ENCODE measurements around the gene PHOSPHO2. TPM values are rescaled to one million over a fixed set of nuclear protein-coding genes. Genes with fewer than 3 reads are reported as not detected.

PHOSPHO2 gene
- total and polyA plus RNA-seq, 10 of the 15 experiments (the other 5 are each of a cell fraction or from before 2014, with no cell fraction given): 2.7 to 7.6 (median 4.2) TPM

DNA sequence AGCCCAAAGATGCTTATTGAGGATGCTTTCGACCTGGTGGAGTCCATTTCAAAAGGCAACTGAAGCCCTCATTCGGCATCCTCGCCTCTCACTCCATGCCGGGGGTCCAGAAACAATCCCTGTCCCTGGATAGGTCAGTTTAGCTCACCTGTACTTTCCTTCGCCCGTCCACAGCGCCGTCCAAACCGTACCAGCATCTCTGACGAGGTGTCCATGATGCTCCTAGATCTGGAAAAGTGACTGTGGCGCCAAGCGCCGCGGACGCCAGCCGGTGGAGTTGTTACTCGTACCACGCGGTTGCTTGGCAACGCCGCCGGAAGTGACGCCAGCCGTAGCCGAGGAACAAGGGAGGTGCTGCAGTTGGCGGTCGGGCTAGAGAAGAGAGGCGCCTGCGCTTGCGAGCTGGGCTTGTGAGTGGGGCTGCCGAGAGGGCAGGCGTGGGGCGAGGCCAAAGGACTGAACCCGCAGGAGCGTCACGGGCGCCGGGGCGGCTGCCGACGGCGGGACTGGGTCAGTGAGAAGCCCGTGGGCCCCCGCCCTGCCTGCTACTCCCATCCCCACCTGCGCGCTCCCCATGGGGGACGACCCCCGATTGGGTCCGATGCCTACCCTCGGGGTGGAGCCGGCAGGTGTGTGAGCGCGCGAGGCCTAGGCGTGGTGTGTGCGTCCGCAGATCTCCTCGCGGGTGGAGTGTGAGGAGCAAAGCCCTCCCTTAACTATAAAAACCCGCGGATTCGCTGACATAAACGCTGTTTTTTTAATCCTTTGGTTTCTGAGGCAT, at the start of gene PHOSPHO2, which contains the start of gene CFAP210 (continued):
- TF ChIP-seq EP300 (IDR thresholded peaks at IDR 0.05; ENCODE audit: borderline replicate concordance in 1 of 2, control insufficient read depth in 1 of 2, low read depth in 2 of 2, low read length in 2 of 2): peak in 1 of 2 experiments; percentile 42; a peak in 1 of 4 replicates
- TF ChIP-seq STAT1 (conservative IDR thresholded peaks at IDR 0.05): 0 out of 2 replicates have a peak, but pooled peaks have one; percentile 33
- TF ChIP-seq CREM (IDR thresholded peaks at IDR 0.05; ENCODE audit: low read depth): peak; percentile 94
- TF ChIP-seq, protein P1, sequence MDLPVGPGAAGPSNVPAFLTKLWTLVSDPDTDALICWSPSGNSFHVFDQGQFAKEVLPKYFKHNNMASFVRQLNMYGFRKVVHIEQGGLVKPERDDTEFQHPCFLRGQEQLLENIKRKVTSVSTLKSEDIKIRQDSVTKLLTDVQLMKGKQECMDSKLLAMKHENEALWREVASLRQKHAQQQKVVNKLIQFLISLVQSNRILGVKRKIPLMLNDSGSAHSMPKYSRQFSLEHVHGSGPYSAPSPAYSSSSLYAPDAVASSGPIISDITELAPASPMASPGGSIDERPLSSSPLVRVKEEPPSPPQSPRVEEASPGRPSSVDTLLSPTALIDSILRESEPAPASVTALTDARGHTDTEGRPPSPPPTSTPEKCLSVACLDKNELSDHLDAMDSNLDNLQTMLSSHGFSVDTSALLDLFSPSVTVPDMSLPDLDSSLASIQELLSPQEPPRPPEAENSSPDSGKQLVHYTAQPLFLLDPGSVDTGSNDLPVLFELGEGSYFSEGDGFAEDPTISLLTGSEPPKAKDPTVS (IDR thresholded peaks at IDR 0.05; ENCODE audit: low read depth, low read length): no peak
- TF ChIP-seq NFYB (IDR thresholded peaks at IDR 0.05; ENCODE audit: insufficient read depth, low read depth, low read length): 0 out of 2 replicates have a peak, but pooled peaks have one; percentile 23
- TF ChIP-seq POLR2A (IDR thresholded peaks at IDR 0.05; ENCODE audit: low read depth, low read length): peak; percentile 93
- TF ChIP-seq, protein P2, sequence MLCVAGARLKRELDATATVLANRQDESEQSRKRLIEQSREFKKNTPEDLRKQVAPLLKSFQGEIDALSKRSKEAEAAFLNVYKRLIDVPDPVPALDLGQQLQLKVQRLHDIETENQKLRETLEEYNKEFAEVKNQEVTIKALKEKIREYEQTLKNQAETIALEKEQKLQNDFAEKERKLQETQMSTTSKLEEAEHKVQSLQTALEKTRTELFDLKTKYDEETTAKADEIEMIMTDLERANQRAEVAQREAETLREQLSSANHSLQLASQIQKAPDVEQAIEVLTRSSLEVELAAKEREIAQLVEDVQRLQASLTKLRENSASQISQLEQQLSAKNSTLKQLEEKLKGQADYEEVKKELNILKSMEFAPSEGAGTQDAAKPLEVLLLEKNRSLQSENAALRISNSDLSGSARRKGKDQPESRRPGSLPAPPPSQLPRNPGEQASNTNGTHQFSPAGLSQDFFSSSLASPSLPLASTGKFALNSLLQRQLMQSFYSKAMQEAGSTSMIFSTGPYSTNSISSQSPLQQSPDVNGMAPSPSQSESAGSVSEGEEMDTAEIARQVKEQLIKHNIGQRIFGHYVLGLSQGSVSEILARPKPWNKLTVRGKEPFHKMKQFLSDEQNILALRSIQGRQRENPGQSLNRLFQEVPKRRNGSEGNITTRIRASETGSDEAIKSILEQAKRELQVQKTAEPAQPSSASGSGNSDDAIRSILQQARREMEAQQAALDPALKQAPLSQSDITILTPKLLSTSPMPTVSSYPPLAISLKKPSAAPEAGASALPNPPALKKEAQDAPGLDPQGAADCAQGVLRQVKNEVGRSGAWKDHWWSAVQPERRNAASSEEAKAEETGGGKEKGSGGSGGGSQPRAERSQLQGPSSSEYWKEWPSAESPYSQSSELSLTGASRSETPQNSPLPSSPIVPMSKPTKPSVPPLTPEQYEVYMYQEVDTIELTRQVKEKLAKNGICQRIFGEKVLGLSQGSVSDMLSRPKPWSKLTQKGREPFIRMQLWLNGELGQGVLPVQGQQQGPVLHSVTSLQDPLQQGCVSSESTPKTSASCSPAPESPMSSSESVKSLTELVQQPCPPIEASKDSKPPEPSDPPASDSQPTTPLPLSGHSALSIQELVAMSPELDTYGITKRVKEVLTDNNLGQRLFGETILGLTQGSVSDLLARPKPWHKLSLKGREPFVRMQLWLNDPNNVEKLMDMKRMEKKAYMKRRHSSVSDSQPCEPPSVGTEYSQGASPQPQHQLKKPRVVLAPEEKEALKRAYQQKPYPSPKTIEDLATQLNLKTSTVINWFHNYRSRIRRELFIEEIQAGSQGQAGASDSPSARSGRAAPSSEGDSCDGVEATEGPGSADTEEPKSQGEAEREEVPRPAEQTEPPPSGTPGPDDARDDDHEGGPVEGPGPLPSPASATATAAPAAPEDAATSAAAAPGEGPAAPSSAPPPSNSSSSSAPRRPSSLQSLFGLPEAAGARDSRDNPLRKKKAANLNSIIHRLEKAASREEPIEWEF (IDR thresholded peaks at IDR 0.05; ENCODE audit: insufficient replicate concordance, low read depth, low read length): no peak
- TF ChIP-seq ESRRA (IDR thresholded peaks at IDR 0.05; ENCODE audit: low read length): no peak
- 0 out of 2 replicates have a peak, but pooled peaks have one; percentile 14 for TF ChIP-seq SPI1 (IDR thresholded peaks at IDR 0.05; ENCODE audit: borderline replicate concordance, insufficient read depth, low read depth, low read length)
- peak; percentile 11; the same call in 1 of the 2 replicates for TF ChIP-seq ATF7 (IDR thresholded peaks at IDR 0.05; ENCODE audit: low read depth)
- TF ChIP-seq GATAD2B (conservative IDR thresholded peaks at IDR 0.05; ENCODE audit: low read depth): peak; percentile 84
- no peak for TF ChIP-seq PAX5 (IDR thresholded peaks at IDR 0.05; ENCODE audit: borderline replicate concordance, low read depth, low read length)
- peak; percentile 81 for TF ChIP-seq GABPA (IDR thresholded peaks at IDR 0.05; ENCODE audit: low read depth)
- no peak for TF ChIP-seq ASH2L (IDR thresholded peaks at IDR 0.05; ENCODE audit: borderline replicate concordance, low read depth)
- TF ChIP-seq TAF1 (IDR thresholded peaks at IDR 0.05; ENCODE audit: borderline replicate concordance, low read depth, low read length): peak; percentile 62; the same call in 1 of the 2 replicates
- no peak for TF ChIP-seq NFYA (IDR thresholded peaks at IDR 0.05; ENCODE audit: borderline replicate concordance, low read depth, low read length)
- no peak for TF ChIP-seq MYC (IDR thresholded peaks at IDR 0.05; ENCODE audit: insufficient read depth, insufficient read length, insufficient replicate concordance, low read length, severe bottlenecking)
- peak; percentile 68 for TF ChIP-seq NBN (IDR thresholded peaks at IDR 0.05)
- peak; percentile 72 for TF ChIP-seq NR2F1 (conservative IDR thresholded peaks at IDR 0.05)
- TF ChIP-seq, protein P3, sequence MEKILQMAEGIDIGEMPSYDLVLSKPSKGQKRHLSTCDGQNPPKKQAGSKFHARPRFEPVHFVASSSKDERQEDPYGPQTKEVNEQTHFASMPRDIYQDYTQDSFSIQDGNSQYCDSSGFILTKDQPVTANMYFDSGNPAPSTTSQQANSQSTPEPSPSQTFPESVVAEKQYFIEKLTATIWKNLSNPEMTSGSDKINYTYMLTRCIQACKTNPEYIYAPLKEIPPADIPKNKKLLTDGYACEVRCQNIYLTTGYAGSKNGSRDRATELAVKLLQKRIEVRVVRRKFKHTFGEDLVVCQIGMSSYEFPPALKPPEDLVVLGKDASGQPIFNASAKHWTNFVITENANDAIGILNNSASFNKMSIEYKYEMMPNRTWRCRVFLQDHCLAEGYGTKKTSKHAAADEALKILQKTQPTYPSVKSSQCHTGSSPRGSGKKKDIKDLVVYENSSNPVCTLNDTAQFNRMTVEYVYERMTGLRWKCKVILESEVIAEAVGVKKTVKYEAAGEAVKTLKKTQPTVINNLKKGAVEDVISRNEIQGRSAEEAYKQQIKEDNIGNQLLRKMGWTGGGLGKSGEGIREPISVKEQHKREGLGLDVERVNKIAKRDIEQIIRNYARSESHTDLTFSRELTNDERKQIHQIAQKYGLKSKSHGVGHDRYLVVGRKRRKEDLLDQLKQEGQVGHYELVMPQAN (conservative IDR thresholded peaks at IDR 0.05): peak; percentile 88
- TF ChIP-seq MXI1 (IDR thresholded peaks at IDR 0.05; ENCODE audit: low read depth, low read length): peak; percentile 90
